HG03460 (cell line): ENCODE results near the gene SLC39A5.

Experiments
- ATAC-seq: cut with Tn5 transposase; IDR thresholded peaks from one replicate; pipeline ENCODE4 v1.9.1; 2021; ENCODE audit not compliant: unreplicated experiment

SLC39A5 gene

GRCh38 chr12:56212361-56212760 lies 17.5 kb upstream of the SLC39A5 start:
- ATAC-seq = no peak

- ATAC-seq = no peak
These were observed 16.0 kb upstream of the SLC39A5 start for GRCh38 chr12:56213878-56214277.

GRCh38 chr12:56216461-56216860 lies 13.4 kb upstream of the SLC39A5 start:
- ATAC-seq = no peak

- no peak for ATAC-seq
These were observed 10.0 kb upstream of the SLC39A5 start for GRCh38 chr12:56219840-56220239.

- no peak for ATAC-seq
These were observed 9.1 kb upstream of the SLC39A5 start for GRCh38 chr12:56220611-56221231.

GRCh38 chr12:56221232-56221756 lies 8.6 kb upstream of the SLC39A5 start:
- peak; percentile 16 for ATAC-seq

GRCh38 chr12:56221757-56222530 lies 7.9 kb upstream of the SLC39A5 start, which contains the start of gene RNF41:
Gene RNF41 (minus strand): TSS chr12:56221922. CDS start chr12:56214047, 7,875 bp downstream.
- ATAC-seq = peak; percentile 74

- ATAC-seq = no peak
These were observed 7.3 kb upstream of the SLC39A5 start for GRCh38 chr12:56222531-56222895.

GRCh38 chr12:56223571-56224101 lies 6.2 kb upstream of the SLC39A5 start:
- ATAC-seq = no peak

GRCh38 chr12:56224102-56224701 lies 5.6 kb upstream of the SLC39A5 start, which contains the start of gene NABP2:
Gene NABP2 (plus strand): TSS chr12:56224342. CDS start chr12:56224857, 515 bp downstream.
- ATAC-seq = peak; percentile 64

GRCh38 chr12:56224954-56225353 lies 4.9 kb upstream of the SLC39A5 start:
- ATAC-seq = no peak

- ATAC-seq = no peak
These were observed 769 bp upstream of the SLC39A5 start for GRCh38 chr12:56229082-56229481.

- no peak for ATAC-seq
These were observed 757 bp downstream of the SLC39A5 start for GRCh38 chr12:56230432-56231183.

GRCh38 chr12:56231184-56231582 lies 1.3 kb downstream of the SLC39A5 start:
- no peak for ATAC-seq

- ATAC-seq = no peak
These were observed 5.0 kb downstream of the SLC39A5 start for GRCh38 chr12:56234746-56235436.

- ATAC-seq = no peak
These were observed 6.2 kb downstream of the SLC39A5 start for GRCh38 chr12:56236091-56236490.

- no peak for ATAC-seq
These were observed 7.1 kb downstream of the SLC39A5 start for GRCh38 chr12:56236985-56237384.

GRCh38 chr12:56237552-56237951 lies 7.7 kb downstream of the SLC39A5 start:
- no peak for ATAC-seq

GRCh38 chr12:56241424-56242303 lies 11.8 kb downstream of the SLC39A5 start:
- ATAC-seq = no peak
